GM18867 (cell line): Measurements from ENCODE around the gene EFHD1.
"Not testable (repeated sequence)": the region's sequence is repeated elsewhere in the genome, so short reads cannot be mapped to it uniquely, and the experiment has no call there.

ENCODE experiments used
- ATAC-seq: cut with Tn5 transposase; IDR thresholded peaks from one replicate; pipeline ENCODE4 v1.9.1; 2021; ENCODE audit warnings: mild to moderate bottlenecking, moderate library complexity; ENCODE audit not compliant: unreplicated experiment

The EFHD1 gene

GRCh38 chr2:232615339-232615738 is 18.1 kb upstream of the EFHD1 start:
- ATAC-seq: no peak

DNA sequence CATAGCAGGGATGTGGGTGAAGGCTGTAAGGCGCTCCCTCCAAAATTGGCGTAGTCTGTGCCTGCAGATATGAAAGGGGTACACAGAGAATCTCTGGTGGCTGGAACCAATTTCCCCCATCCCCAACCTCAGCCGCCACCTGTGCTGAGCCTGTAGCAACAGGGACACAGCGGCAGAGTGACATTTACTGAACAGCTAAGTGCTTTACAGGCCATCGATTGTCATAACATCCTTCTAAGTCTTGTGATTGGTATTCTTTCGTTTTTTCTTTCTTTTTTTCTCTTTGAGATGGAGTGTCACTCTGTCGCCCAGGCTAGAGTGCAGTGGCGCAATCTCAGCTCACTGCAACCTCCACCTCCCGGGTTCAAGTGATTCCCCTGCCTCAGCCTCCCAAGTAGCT is 12.2 kb upstream of the EFHD1 start:
- ATAC-seq: no peak

- no peak for ATAC-seq
Measured at GRCh38 chr2:232622563-232622962, 10.8 kb upstream of the EFHD1 start.

DNA sequence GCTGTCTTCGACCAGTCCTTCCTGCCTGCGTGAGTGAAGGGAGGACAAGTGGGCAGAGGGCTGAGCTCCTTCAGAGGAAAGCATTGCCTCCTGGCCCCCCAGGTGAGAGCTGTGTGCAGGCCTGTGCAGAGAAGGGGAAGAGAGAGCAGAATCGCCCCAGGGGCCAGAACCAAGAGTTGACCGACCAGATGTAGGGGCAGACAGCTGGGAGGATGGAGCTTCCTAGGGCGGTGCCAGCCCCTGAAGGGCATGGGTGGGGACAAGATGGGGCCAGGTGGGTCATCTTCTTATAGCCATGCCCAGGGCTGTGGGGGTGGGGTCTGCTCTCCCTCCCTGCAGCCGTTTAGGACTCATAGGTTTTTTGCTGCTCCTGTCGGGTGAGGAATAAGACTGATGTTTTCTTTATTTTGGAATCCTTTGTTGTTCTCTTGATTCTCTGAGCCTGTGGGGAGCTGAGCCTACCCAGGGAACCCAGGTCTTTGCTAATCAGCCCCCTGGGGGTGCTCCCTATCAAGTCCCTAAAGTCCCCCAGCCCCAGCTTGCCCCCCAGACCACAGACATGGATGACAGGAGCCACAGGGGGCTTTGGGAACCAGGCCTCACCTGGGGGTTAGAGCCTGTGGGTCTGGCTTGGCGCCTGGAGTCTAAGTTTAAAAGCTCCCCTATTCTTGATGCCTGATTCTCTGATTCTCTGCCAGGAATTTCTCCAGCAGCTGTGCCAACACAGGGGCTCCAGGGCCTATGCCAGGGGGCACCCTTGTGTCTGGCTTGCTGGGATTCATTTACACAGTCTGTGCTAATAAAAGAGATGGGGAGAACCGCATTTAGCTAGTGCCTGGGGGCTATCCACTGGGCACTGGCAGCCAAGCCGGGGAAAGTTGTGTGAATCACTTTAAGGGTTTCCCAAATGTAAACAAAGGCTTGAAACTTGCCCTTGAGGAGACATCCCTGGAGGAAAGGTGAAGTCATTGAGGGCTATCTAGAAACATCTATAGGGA is 9.3 kb upstream of the EFHD1 start:
- ATAC-seq: no peak

- no peak for ATAC-seq
Measured at GRCh38 chr2:232626584-232626983, 6.8 kb upstream of the EFHD1 start.

GRCh38 chr2:232628466-232629128 is 4.8 kb upstream of the EFHD1 start:
- ATAC-seq: no peak

- no peak for ATAC-seq
Measured at GRCh38 chr2:232629129-232629475, 4.3 kb upstream of the EFHD1 start.

- no peak for ATAC-seq
Measured at GRCh38 chr2:232632229-232632903, 1.0 kb upstream of the EFHD1 start.

DNA sequence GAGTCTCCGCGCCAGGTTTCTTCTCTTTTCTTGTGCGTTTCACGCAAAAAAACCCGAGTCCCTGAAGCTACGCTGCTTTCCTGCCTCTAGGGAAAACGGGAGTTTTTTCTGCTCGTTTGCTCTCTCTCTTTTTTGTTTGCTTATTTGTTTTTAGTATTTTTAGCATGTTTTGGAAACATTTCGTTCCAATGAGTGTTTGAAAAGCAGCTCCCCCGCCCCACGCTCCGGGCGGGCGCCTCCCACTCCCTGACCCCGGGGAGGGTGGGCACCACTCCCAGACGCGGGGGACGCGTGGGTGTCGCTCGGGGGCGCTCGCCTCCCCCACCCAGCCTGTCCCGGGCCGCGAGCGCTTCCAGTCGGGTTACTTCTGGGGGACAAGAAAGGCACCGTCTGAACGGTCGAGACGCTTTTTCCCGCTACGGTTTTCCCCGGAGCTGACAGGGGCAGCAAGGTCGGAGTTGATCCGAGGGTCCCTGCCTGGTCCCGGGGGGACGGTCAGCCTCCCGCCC is 446 bp upstream of the EFHD1 start:
- ATAC-seq: no peak

DNA sequence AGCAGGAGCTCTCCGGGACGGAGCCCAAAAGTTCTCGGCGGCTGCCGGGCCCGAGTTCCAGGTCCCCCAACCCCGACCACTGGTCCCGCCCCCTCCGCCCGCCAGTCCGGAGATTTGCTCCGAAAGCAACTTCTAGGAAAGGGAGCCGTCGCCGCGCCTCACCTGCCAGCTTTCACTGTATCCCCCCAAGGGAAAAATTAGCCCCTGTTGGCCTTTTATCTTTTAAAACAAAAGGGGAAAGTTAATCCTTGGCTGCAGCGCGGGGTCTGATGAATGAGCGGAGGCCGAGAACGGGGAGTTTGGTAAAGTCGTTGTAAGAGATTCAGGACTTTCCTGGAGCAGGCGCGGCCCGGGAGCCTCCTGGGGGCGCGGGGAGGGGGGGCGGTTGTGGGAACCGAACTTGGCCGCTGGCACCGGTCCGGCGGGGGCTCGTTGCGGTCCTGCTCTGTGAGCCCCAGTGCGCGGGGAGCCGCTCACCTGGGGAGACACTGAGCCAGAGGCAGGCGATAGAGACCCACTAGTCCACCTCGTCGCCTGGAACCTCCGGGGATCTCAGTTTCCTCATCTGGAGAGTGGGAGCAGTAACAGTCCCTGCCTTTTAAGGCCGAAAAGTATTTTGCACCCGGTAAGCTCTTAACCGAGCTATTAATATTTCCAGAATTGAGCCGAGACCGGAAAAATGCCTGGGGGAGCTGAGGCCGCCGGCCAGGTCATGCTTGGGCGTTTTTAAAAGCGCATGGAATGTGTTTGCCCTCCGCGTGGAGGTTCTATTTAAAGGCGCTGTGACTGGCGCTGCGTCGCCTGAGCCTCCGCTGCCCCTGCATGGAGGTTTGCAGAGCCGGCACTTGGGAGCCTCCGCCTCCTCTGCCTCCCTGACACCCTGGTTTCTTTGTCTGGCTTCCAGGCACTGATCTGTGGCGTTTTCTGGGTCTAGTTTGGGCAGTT is 1.1 kb downstream of the EFHD1 start:
- no peak for ATAC-seq

GRCh38 chr2:232635376-232635775 is 2.0 kb downstream of the EFHD1 start:
- ATAC-seq: not testable (repeated sequence)

- ATAC-seq: no peak
Measured at GRCh38 chr2:232635820-232636219, 2.4 kb downstream of the EFHD1 start.

DNA sequence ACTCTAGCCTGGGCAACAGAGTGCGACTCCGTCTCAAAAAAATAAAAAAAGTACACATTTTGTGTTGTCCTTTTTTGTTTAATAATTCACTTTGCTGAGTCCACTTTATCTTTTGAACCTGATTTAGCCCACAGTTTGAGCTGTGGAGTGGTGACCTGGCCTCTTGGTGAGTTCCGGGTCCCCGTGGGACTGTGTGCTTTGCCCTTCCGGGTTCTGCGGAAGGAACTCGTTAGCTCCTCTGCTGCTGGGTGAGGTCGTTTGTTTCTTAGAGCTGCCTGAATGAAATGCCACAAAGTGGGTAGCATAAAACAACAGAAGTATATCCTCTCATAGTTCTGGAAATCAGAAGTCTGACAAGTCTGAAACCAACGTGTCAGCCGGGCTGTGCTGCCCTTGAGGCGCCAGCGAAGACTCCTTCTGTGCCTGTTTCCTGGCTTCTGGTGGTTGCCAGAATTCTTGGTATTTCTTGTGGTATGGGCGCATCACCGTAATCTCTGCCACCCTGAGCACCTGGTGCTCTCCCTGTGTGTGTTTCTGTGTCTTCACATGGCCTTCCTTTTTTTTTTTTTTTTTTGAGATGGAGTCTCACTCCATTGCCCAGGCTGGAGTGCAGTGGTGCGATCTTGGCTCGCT is 3.5 kb downstream of the EFHD1 start:
- no peak for ATAC-seq

DNA sequence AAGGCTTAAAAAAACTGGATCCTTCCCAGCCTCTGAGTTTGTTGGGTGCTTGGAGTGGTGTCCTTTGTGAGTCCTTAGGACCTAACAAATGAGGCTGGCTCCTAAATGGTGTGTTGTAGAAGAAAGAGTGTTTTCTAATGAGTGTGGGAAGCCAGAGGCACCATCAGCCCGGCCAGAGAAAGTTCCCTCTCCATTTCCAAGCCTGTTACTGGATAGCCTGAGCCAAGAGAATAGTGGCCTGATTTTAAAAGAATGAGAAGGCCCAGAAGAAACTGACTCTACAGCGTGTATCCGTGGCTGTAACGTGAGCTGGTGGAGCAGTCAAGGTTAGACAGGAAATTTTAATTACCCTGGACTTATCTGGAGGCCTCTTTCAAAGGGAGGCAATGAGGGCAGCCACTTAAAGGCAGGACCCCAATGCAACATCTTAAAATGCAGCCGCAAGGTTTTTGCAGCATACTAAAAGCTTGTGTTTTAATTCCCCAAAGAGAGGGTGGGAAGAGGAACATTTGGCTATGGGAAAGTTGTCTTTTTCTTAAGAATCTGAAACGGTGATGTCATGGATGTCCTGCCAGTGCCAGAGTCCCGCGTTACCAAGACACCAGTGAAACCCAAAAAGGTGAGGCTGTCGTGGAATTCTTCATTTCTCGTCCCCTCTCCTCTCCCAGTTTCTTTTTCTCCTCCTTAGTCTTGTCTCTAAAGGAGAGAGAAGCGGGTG is 4.6 kb downstream of the EFHD1 start:
- no peak for ATAC-seq

- no peak for ATAC-seq
Measured at GRCh38 chr2:232641153-232641848, 7.9 kb downstream of the EFHD1 start.

DNA sequence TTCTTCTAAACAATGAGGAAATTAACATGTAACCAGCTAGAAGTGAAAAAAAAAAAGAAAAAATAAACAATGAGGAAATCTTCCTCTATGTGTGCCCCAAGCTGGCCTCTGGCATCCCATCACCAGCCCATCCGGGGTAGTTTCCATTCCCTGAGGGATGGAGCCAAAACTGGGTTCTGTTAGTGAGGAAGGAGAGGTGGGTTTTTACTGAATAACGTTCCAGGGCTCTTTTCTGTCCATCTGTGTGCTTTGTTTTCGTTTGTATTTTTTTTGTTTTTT is 9.7 kb downstream of the EFHD1 start:
- no peak for ATAC-seq

GRCh38 chr2:232643813-232644347 is 10.5 kb downstream of the EFHD1 start:
- ATAC-seq: no peak

DNA sequence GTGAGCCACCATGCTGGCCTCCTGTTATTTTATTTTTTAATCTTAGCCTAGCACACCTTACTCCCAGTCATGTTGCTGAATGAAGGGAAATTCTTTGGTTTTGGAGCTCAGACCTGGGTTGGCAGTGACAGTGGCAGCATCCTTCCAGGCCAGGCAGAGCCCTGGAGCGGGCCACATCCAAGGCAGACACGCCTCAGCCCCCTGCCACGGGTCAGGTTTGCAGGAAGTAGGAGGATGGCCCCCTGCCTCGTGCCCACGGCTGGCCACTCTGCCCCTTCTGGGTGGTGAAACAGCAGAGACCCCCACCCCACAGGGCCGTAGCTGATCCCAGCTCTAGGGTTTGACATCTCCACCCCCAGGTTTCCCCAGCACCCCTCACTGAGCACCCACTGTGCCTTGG is 11.7 kb downstream of the EFHD1 start:
- no peak for ATAC-seq

DNA sequence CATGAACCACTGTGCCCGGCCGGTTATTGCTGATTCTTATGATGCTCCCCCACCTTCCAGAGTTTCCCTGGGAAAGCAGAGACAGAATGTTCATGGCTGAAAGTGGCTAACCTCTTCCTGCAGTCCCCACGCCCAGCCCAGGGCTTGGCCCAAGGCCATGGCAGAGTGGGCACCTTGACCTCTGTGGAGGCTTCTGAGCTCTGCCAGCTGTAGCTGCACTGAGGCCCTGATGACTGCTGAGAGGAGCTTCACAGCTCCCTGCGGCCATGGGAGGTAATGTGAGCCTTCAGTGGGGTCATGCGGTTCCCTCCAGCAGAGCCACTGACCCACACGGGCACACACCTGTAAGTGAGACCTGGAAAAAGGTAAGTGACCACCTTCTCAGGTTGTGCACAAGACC is 13.3 kb downstream of the EFHD1 start:
- ATAC-seq: no peak
